Measurements from ENCODE around the gene ACCS.
A peak's percentile ranks its signal among the peaks of the same experiment; 100 is the strongest.

ACCS gene

DNA sequence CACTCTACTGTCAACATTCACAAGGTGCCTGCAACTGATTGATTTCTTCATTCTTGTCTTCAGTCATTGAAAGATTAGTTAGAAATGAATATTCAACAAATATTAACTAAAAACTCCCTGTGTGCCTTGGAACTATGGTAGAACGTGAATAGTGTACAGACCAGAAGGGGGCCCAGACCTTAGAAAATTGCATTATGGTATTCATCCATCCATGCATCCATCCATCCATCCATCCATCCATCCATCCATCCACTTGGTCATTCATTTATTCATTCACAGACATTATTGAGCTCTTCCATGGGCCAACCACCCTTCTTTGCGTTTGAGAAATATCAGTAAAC is 28.4 kb upstream of the ACCS start:
- DNase-seq (ENCODE audit: low read depth in 2 of 2): no peak

GRCh38 chr11:44043157-44043556 is 22.9 kb upstream of the ACCS start:
- DNase-seq (ENCODE audit: low read depth in 2 of 2): no peak

DNA sequence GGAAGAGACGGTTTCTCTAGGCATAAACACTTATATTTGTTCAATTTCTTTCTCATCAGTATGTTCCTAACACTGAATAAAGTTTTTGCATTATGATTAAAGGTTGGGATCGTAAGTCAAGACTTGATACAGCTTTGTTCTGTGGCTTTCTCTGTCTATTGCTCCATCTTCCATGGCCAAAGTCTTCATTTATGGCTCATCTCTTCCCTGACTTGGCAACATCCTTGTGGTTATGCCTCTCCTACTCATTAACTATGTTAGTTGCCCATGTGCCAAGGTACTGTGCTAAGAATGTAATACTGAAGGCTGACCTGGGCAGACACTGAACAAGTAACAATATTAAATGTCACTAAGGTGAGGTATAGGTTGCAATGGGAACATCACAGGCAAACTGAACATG is 19.9 kb upstream of the ACCS start:
- DNase-seq (ENCODE audit: low read depth in 2 of 2): no peak

DNA sequence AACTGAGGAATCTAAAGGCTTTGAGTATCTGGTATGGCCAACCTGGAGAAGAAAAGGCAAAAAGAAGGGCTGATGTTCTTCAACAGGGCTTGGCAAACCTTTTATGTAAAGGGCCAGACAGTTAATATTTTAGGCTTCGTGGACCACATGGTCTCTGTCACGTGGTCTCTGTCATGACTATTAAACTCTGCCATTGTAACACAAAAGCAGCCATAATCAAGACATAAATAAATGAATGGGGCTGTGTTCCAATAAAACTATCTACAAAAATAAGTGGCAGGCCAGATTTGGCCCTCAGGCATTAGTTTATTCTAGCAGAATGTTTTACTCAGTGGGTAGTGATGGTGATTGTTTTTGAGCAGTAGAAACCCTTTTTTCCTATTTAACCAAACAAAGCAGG is 18.8 kb upstream of the ACCS start:
- no peak for DNase-seq (ENCODE audit: low read depth in 2 of 2)

DNA sequence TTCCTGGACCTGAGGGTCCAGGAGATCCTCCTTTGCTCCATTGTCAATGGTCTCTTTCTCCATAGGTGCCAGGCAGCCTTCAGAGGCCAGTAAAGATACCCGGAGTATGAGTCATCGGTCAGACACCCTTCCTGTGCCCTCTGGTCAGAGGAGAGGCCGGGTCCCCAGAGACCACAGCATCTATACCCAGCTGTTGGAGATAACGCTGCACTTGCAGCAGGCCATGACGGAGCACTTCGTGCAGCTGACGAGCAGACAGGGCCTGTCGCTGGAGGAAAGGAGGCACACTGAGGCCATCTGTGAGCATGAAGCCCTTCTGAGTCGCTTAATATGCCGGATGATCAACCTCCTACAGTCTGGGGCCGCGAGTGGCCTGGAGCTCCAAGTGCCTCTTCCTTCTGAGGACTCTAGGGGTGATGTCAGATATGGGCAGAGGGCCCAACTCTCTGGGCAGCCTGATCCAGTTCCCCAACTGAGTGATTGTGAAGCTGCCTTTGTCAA is 18.1 kb upstream of the ACCS start, which contains the start of gene ACCSL:
Gene ACCSL, plus strand, starts transcription at position 51 of the 501 bp plus-strand sequence. Its CDS starts 56 bp downstream, at position 107.
- DNase-seq (ENCODE audit: low read depth in 2 of 2): no peak

DNA sequence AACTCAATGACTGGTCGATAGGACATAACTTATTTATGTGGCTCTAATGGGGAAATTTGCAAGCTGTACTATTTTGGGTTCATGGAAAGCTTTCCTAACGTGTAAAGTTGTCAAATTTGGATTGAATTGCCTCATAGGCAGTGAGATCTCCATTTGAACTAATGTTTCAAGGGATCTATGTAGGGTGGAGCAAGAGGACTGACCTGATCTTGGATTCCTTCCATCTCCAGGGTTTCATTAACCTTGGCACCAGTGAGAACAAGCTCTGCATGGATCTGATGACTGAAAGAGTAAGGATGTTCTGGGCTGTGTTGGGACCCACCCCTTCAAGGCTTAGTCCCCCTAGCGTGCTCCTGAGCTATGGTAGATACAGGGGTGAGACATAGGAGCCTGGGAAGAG is 16.2 kb upstream of the ACCS start:
- DNase-seq (ENCODE audit: low read depth in 2 of 2): no peak

DNA sequence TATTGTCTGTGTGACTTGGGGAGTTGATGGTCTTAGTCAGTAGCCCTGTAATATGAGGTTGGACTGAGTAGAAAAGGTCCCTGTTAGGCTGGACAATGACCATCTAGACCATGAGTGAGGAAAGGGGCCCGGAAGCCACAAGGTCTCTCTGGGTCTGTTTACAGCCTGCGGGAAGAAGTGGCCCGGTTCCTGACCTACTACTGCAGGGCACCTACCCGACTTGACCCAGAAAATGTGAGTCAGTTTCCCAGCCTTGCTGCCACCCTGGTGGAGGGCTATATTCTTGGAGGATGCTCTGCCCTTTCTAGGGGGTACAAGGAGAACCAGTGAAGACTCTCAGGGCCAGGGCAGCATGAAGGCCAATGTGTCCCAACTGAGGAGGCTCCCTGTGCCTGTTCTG is 14.9 kb upstream of the ACCS start:
- DNase-seq (ENCODE audit: low read depth in 2 of 2): no peak

DNA sequence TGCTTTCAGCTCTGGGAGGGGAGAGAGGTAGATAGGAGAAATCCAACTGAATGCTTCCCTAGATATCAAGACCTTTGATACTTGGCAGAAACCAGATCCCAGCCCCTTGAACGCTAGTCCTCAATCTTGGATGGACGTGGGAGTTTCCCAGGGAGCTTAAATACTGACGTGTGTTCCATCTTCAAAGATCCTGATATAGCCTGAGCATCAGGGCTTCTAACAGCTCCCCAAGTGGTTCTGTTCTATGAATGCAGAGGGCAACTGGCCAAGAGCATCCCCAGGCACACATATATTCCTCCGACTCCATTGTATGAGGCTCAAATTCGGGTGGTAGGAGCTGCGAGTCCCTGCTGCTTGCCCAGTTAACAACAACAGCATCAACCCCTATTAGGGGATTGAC is 8.7 kb upstream of the ACCS start:
- no peak for DNase-seq (ENCODE audit: low read depth in 2 of 2)

- DNase-seq (ENCODE audit: low read depth in 2 of 2): no peak
Measured at GRCh38 chr11:44058275-44058674, 7.8 kb upstream of the ACCS start.

DNA sequence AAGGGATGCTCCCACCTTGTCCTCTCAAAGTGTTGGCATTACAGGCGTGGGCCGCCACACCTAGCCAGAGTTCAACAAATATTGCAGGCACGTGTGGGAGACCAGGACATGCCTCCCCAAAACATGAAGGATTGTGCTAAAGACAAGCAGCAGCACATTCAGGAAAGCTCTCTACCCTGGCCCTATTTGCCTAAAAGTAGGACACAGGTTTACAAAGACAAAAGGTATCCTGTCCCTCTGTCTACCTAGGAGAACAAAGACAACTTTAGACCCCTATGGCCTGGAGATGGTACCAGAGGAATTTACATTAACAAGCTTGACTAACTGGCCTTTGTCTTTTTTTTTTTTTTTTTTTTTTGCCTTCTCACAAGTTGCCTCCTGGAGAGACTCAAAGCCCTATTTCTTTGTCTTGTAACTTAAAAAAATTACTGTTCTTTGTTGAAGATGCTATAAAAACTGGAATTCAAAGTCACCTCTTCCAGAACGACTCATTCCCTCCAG is 859 bp upstream of the ACCS start:
- peak in 1 of 2 experiments; percentile 10 for DNase-seq (ENCODE audit: low read depth in 2 of 2)

- DNase-seq (ENCODE audit: low read depth in 2 of 2): peak; percentile 37 to 42
Measured at GRCh38 chr11:44066732-44067141, 667 bp downstream of the ACCS start.

- DNase-seq (ENCODE audit: low read depth in 2 of 2): no peak
Measured at GRCh38 chr11:44067266-44067665, 1.2 kb downstream of the ACCS start.

- DNase-seq (ENCODE audit: low read depth in 2 of 2): no peak
Measured at GRCh38 chr11:44068180-44068579, 2.1 kb downstream of the ACCS start.

- no peak for DNase-seq (ENCODE audit: low read depth in 2 of 2)
Measured at GRCh38 chr11:44071157-44071556, 5.1 kb downstream of the ACCS start.

- DNase-seq (ENCODE audit: low read depth in 2 of 2): no peak
Measured at GRCh38 chr11:44072757-44073658, 6.9 kb downstream of the ACCS start.

- DNase-seq (ENCODE audit: low read depth in 2 of 2): no peak
Measured at GRCh38 chr11:44078794-44079193, 12.7 kb downstream of the ACCS start.

DNA sequence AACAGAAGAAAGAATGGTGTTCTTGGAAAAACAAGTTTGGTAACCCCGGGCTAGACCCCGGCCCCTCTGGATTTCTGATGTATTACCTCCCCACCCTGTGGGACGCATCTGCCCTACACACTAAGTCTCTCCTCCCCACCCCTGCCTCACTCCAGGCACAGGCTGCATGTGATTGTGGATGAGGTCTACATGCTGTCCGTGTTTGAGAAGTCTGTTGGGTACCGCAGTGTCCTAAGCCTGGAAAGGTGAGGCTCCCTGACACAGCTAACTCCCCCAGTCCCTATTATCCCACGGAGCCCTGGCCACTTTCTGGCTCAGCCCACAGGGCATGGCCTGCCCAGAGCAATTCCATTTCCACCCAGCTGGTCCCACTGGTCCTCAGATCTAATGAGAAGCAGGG is 13.3 kb downstream of the ACCS start:
- no peak for DNase-seq (ENCODE audit: low read depth in 2 of 2)

- DNase-seq (ENCODE audit: low read depth in 2 of 2): no peak
Measured at GRCh38 chr11:44080951-44081350, 14.9 kb downstream of the ACCS start.

DNA sequence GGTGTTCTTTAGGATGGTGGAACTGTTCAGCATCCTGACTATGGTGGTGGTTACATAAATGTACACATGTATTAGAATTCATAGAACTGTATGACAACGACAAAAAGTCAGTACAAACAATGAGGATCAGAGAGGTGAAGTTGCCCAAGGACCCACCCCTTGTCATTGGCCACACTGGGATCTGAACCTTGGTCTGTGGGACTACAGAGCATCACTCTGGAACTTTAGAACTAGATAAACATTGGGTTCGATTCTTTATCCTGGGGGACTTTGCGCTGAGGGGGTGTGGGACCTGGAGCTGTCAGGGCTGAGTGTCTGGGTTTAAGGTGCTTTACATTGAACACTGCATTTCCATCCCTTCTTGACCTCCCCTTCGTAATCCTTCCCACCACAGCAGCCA is 16.6 kb downstream of the ACCS start:
- DNase-seq (ENCODE audit: low read depth in 2 of 2): no peak

- DNase-seq (ENCODE audit: low read depth in 2 of 2): no peak
Measured at GRCh38 chr11:44083433-44083832, 17.4 kb downstream of the ACCS start.

DNA sequence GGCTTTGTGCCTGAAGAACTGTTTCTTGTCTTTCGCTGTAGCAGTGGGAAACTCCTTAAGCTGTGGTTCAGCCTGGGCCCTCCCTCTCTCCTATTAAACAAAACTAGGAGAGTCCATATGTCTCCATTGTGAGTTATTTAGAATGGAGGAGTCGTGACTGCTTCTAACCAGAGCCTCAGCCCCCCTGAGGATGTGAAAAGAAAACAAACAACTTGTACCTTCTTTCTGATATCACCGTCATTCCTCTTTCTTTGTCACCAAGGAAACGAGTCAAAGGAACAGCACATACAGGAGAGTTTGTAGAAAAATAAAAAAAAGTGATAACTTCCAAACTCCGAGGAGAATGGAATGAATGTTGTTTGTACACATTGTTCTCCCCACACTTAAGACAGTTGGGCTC is 17.8 kb downstream of the ACCS start:
- DNase-seq (ENCODE audit: low read depth in 2 of 2): no peak

GRCh38 chr11:44085330-44085729 is 19.3 kb downstream of the ACCS start:
- DNase-seq (ENCODE audit: low read depth in 2 of 2): no peak

GRCh38 chr11:44088377-44088776 is 22.3 kb downstream of the ACCS start:
- no peak for DNase-seq (ENCODE audit: low read depth in 2 of 2)
